Brain pericyte (primary cell): Measurements from ENCODE around the gene CARS1.
A peak's percentile ranks its signal among the peaks of the same experiment; 100 is the strongest.

Experiments
- DNase-seq: peaks from one replicate; pipeline ENCODE4 v3.0.0-alpha.2; 2012; ENCODE audit warnings: low read depth, low spot score

CARS1 gene

GRCh38 chr11:3057069-3057963, at the start of gene CARS1:
Gene CARS1, minus strand, starts transcription at chr11:3057423. Its CDS starts 56 bp downstream, at chr11:3057367.
- DNase-seq = peak; percentile 69

DNA sequence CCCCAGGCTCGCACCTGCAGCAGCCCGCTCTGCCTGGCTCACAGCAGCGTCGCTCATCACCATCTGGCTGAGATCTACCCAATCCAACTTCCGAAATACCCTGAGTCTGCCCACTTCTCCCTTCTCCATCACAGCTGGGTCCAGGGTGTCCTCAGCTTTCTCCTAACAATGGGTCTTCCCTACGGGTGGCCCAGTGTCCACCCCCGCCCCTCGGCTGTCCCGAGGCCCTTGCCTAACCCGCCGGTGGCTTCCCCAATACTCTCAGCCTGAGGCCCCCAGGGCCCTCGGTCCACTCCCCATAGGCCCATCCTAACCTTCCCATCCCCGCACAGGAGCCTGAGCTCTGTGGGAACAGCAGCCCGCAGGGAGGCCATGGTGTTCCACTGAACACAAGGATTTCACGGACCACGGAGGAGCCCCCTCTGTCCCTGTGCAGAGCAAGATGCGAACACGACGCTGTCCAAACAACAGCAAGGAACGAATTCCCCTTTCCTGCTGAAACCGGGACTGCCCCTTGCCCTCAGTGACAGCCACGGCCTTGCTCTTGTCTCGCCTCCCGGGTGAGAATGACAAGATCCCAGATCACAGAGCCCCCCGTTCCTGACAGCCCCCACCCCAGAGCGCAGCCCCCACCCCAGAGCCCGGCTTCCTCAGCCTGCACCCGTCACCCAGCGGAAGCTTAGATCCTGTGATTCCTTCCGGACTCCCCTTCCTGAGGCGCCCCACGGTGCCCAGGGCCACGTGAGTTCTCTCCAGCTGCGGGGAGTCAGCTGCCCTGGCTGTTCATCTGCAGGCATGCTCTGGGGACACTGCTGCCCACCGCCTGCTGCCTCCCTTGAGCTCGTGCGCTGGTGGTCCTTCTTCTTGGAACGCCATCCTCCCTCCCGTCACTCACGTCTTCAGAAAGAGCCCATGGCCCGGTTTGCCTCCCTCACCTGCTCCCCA, 48.8 kb upstream of the CARS1 start:
- DNase-seq = no peak

- DNase-seq = no peak
Measured at GRCh38 chr11:3104961-3105790, 48.0 kb upstream of the CARS1 start.

GRCh38 chr11:3104051-3104714, 47.0 kb upstream of the CARS1 start:
- DNase-seq = no peak

DNA sequence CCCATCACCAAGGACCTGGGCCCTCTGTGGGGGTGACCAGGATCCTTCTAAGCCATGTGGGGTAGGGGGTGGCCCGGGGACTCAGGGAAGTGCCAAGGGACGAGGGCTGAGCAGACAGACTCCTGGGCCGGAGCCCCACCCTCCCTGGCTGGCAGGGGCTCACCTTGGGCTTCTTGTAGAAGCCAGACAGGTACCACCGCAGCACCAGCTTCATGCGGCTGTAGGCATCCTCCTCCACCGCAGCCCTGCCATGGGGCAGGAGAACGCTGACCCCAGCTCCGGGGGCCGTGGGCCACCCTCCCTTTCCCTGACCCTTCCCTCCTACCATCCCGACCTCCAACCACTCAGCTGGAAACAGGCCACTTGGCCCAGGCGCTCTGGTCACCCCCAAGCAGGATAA, 45.9 kb upstream of the CARS1 start:
- no peak for DNase-seq

GRCh38 chr11:3102641-3102921, 45.4 kb upstream of the CARS1 start:
- no peak for DNase-seq

- no peak for DNase-seq
Measured at GRCh38 chr11:3101921-3102640, 44.9 kb upstream of the CARS1 start.

DNA sequence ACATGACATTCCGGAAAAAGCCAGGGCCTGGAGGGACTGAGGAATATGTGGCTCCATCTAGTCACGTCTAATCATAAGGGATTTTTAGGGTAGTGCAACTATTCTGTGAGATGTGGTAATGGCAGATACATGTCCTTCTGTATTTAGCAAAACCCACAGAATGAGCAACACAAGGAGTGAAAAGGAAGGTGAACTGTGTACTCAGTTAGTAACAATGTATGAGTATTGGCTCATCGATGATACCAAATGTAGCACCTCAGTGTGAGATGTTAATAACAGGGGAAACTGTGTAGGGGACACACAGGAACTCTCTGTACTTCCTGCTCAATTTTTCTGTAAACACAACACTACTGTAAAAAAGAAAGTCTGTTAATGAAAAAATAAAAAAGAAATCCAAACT, 42.0 kb upstream of the CARS1 start:
- DNase-seq = no peak

DNA sequence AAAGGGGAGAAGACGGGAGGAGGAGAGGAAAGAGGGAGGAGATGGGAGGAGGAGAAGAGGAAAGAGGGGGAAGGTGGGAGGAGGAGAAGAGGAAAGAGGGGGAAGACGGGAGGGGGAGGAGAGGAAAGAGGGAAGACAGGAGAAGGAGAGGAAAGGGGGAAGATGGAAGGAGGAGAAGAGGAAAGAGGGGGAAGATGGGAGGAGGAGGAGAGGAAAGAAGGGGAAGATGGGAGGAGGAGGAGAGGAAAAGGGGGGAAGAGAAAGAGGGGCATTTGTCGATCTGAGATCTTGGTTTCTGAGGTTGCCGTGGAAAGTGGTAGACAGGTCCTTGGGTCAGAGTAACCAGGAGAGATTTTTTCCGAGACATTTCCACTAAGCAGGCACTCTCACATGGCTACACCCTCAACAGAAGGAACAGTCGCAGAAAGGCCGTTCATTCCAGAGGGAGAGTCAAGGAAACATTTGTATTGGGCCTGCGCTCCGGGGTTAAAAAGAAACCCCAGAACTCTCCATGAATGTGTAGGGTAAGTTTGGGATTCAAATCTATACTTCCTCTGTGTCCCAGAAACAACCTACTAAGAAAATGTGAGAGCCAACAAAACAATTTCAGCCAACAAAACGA, 39.8 kb upstream of the CARS1 start:
- DNase-seq = no peak

GRCh38 chr11:3095712-3096361, 38.6 kb upstream of the CARS1 start:
- no peak for DNase-seq

- no peak for DNase-seq
Measured at GRCh38 chr11:3094223-3094824, 37.1 kb upstream of the CARS1 start.

DNA sequence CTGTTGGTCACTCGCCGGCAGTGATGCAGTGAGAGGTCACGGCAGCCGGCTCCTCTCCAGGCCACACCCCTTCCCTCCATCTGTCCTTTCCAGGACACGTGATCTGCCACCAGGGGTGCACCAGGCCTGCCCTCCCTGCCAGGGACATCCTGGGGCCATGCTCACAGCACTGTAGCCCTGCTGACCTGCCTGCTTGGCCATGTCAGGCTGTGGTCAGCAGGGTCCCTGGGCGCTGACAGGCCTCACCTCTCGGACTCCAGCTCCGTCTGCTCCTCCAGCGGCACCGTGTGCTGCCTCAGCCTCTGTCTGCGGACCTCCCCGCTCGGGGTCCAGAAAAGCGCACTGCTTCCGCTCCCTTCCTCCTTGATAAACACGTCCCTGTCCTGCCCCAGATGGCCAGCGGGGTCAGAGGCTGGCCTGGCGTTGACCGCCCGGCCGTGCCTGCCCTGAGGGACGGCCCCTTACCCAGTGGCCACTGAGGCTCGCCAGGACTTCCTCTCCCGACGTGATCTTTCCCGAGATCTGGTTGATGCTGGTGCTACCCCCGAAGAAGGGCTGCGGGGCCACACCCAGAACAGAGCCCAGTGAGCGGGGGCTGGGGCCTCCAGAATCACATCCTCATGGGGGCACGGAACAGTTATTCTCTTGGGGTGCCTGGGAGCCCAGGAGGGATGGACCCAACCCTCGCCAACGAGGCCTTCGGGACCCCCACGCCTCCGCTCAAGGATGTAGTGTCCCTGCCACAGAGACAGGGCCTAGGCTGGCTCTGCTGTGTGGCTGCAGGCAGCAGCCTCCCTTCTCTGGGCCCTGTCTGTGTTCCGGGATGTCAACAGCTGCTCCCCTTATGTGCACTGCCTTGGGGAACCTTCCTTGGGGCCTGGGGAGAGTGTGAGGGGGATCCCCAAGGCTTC, 36.3 kb upstream of the CARS1 start:
- no peak for DNase-seq

- DNase-seq = no peak
Measured at GRCh38 chr11:3092603-3093141, 35.4 kb upstream of the CARS1 start.

DNA sequence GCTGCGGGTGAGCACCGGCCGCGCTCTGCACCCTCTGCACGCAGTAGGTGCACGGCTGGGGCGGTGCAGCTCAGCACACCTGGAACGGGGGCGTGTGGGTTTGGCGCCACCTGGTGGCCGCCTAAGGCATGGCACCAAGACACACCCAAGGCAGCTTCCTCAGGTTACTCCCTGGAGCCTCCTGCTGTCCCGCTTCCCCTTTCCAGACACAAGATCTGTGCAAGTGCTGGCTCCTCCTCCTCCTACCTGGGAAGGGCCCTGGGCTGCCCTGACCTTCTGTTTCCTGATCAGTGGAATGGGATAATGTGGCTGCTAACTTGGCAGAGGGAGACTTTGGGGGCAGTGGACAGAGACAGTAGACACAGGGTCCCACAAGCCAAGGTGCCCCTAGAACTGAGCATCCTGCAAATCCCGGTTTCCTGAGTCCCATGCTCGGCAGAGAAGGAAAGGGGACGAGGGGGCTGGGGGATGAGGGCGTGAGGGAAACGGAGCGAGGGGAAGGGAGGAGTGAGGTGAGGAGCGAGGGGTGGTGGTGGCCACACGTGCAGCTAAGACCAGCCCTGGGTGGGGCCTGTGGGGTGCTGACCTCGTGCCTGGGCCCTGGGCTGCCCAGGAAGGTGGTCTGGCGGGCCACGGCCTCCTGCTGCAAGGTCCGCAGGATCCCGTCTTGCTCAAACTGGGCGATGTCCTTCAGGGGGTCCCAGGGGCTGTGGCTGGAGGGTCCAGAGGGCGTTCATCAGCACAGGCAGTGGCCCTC, 34.8 kb upstream of the CARS1 start:
- no peak for DNase-seq

DNA sequence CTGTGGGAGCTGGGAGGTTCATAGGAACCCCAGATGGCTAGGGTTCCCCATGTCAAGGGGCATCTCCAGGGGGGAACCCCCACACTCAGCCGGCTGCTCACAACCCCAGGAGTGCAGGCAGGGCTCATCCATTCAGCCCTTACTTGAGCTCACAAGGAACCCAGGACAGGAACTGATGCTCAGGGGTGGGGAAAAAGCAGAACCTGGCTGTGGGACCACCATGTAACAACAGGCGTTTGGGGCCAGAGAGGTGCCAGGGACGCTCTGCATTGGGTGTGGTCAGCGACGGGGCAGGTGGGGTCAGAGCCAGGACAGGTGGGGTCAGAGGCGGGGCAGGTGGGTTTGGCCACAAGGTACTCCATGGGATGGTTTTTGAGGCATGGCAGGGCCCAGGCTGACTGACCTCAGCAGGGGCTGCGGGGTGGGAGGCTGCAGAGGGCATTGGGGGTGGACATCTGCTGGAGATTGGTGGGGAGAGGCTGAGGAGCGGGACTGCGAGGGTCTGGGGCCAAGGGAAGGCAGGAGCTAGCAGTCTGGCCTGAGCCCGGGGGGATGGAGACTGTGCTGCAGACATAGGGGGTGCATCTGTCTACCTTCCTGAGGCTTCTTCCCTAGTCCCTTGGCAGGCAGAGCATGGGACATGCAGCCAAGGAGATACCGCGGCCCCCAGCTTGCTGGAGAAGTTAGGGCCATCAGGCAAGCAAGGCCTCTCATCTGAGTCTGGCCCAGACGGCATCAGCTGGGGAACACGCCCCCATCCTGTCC, 34.0 kb upstream of the CARS1 start:
- no peak for DNase-seq
